ENCODE measurements around the gene OGDHL.

Gene OGDHL

DNA sequence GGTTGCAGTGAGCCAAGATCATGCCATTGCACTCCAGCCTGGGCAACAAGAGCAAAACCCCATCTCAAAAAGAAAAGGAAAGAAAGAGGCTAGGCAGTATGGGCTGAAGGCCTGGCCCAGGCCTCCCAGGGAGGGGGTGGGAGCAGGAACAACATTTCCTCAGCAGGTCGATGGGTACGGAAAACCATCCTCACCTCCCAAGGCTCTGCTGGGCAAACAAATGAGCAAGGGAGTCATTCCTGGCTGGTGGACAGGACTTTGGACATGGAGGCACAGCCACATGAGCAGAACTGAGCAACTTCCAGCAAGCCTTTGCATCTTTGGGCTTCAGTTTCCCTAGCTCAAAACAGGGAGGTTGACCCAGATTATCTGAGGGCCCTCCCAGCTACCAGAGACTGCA lies 13.0 kb downstream of the OGDHL start:
- Mint-ChIP-seq H3K36me3 (ENCODE audit: low read depth) (no peaks in the 10 kb centered on the region), H3K27me3 (ENCODE audit: low read depth, poor library complexity) (peaks cover 5% of the 10 kb centered on the region), H3K27ac (no peak overlapping the region), H3K9me3 (no peaks in the 10 kb centered on the region), H3K4me1 (no peaks in the 10 kb centered on the region), H3K4me3 (no peak overlapping the region)
- no peak for DNase-seq
- TF ChIP-seq, protein P1, sequence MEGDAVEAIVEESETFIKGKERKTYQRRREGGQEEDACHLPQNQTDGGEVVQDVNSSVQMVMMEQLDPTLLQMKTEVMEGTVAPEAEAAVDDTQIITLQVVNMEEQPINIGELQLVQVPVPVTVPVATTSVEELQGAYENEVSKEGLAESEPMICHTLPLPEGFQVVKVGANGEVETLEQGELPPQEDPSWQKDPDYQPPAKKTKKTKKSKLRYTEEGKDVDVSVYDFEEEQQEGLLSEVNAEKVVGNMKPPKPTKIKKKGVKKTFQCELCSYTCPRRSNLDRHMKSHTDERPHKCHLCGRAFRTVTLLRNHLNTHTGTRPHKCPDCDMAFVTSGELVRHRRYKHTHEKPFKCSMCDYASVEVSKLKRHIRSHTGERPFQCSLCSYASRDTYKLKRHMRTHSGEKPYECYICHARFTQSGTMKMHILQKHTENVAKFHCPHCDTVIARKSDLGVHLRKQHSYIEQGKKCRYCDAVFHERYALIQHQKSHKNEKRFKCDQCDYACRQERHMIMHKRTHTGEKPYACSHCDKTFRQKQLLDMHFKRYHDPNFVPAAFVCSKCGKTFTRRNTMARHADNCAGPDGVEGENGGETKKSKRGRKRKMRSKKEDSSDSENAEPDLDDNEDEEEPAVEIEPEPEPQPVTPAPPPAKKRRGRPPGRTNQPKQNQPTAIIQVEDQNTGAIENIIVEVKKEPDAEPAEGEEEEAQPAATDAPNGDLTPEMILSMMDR (IDR thresholded peaks at IDR 0.05): no peak

GRCh38 chr10:49748006-49748405 lies 14.1 kb downstream of the OGDHL start:
- no peaks in the 10 kb centered on the region for H3K4me1 Mint-ChIP-seq
- no peaks in the 10 kb centered on the region for H3K36me3 Mint-ChIP-seq (ENCODE audit: low read depth)
- peaks cover 8% of the 10 kb centered on the region for H3K27me3 Mint-ChIP-seq (ENCODE audit: low read depth, poor library complexity)
- no peaks in the 10 kb centered on the region for H3K9me3 Mint-ChIP-seq
- H3K4me3 Mint-ChIP-seq: no peak overlapping the region
- no peak for DNase-seq
- TF ChIP-seq, protein P1 (IDR thresholded peaks at IDR 0.05): no peak
- no peak overlapping the region for H3K27ac Mint-ChIP-seq

- H3K4me3 Mint-ChIP-seq: no peak overlapping the region
- DNase-seq: no peak
- H3K9me3 Mint-ChIP-seq: no peaks in the 10 kb centered on the region
- no peaks in the 10 kb centered on the region for H3K4me1 Mint-ChIP-seq
- H3K36me3 Mint-ChIP-seq (ENCODE audit: low read depth): no peaks in the 10 kb centered on the region
- H3K27me3 Mint-ChIP-seq (ENCODE audit: low read depth, poor library complexity): peaks cover 8% of the 10 kb centered on the region
- TF ChIP-seq, protein P1 (IDR thresholded peaks at IDR 0.05): no peak
- no peak overlapping the region for H3K27ac Mint-ChIP-seq
Measured at GRCh38 chr10:49747303-49747646, 14.8 kb downstream of the OGDHL start.

DNA sequence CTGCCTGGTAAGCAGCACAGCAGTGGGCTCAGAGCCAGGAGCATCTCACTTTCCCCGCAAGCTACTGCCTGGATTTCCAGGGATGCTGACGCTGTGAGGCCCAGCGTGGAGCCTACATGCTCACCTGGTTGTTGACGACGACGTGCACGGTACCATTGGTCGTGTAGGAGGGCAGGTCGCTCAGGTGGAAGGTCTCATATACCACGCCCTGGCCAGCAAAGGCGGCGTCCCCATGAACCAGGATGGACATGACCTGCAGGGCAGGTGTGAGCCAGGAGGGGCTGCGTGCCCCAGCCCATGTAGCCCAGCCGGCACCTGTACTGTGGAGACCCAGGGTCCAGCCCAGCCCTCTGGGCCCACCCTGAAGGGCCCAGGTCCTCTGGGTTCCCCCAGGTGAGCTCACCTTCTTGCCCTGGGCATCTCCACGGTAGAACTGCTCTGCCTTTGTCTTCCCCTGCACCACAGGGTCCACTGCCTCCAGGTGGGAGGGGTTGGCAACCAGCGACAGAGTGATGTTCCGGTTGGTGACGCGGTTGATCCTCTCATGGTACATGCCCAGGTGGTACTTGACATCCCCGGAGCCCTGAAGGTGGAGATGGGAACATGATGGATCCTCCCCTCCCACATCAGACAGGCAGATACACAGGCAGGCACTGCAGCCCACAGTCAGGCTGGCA lies 15.4 kb downstream of the OGDHL start:
- no peak for DNase-seq
- TF ChIP-seq, protein P1 (IDR thresholded peaks at IDR 0.05): no peak
- Mint-ChIP-seq H3K4me1 (no peaks in the 10 kb centered on the region), H3K27me3 (ENCODE audit: low read depth, poor library complexity) (peaks cover 8% of the 10 kb centered on the region), H3K36me3 (ENCODE audit: low read depth) (no peaks in the 10 kb centered on the region), H3K4me3 (no peak overlapping the region), H3K27ac (no peak overlapping the region), H3K9me3 (no peaks in the 10 kb centered on the region)

DNA sequence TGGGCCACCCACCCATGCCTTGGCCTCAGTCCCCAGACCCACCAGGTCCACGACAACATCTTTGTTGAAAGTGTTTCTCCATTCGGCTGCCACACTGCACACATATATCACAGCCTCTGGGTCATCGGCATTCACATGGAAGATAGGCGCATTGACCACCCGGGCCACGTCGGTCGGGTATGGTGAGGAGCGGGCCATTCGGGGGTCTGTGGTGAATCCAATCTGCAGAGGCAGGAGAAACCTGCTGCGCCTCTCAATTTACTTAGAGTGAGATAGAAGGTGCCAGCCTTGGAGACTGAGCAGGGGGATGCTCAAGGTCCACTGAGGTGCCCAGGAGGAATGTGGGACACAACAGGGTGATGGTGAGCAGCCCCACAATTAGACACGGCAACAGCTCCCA lies 16.4 kb downstream of the OGDHL start:
- Mint-ChIP-seq H3K36me3 (ENCODE audit: low read depth) (no peaks in the 10 kb centered on the region), H3K4me3 (no peak overlapping the region), H3K27me3 (ENCODE audit: low read depth, poor library complexity) (peaks cover 5% of the 10 kb centered on the region), H3K4me1 (no peaks in the 10 kb centered on the region), H3K9me3 (no peaks in the 10 kb centered on the region), H3K27ac (no peak overlapping the region)
- TF ChIP-seq, protein P1 (IDR thresholded peaks at IDR 0.05): no peak
- DNase-seq: no peak

DNA sequence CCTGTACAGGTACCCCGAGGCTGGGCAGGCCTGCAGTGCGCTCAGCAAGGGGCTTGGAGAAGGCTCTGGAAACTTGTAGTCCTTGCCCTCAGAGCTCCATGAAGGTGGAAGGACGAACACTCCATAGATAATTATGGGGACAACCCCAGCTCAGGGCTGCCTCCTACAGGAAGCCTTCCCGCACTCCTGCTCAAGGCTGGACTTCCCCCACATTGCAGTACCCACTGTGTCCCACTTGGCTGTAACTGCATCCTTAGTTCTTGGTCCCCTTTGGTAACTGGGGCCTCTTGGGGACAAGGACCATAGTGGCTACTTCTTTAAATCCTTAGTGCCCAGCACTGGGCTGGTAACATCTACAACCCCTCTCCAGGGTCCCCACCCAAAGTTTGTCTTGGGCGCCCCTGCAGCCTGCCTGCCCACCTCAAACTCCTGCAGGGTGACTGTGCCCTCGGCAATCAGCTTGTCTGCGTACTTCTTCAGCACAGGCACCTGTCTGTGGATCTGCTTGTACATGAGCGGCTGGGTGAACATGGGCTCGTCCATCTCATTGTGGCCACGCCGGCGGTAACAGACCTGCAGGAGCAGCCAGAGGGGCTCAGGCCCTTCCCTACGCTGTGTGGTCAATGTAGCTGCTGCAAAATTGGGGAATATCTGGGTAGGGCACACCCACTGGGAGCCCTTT lies 17.1 kb downstream of the OGDHL start:
- no peak for DNase-seq

More for the DNA sequence above, 17.1 kb downstream of the OGDHL start:
- Mint-ChIP-seq H3K27ac (no peak overlapping the region), H3K36me3 (ENCODE audit: low read depth) (no peaks in the 10 kb centered on the region), H3K4me1 (no peaks in the 10 kb centered on the region), H3K4me3 (no peak overlapping the region), H3K9me3 (no peaks in the 10 kb centered on the region), H3K27me3 (ENCODE audit: low read depth, poor library complexity) (peaks cover 5% of the 10 kb centered on the region)
- TF ChIP-seq, protein P1 (IDR thresholded peaks at IDR 0.05): no peak
